ENCODE results near the gene USH2A.

DNA sequence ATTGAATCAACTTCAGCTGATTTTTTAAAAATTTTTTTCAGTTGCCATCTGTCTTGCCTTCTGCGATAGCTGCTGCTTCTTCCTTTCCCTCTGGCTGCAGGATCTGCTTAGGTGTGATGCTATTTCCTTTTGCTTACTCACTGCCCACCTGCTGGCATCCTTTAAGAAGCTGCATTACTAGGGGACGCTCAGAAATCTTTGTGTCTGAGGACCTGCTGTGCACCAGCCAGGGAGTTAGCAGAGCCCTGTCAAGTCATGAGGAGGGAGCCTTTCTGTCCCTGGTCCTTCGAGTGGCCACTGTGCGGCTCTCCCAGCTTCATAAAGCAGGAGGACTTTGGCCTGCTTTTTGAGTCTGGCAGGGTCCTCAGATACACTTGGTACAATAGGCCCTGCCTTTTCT, 327.8 kb downstream of the USH2A start:
- TF ChIP-seq EP300 (IDR thresholded peaks at IDR 0.05; ENCODE audit: borderline replicate concordance in 1 of 2, low read depth in 1 of 2, low read length in 1 of 2) (no peak), POLR2AphosphoS5 (IDR thresholded peaks at IDR 0.05; ENCODE audit: low read depth, low read length) (no peak), CHD2 (IDR thresholded peaks at IDR 0.05; ENCODE audit: low read length, partially characterized antibody) (no peak), RFX5 (IDR thresholded peaks at IDR 0.05; ENCODE audit: low read length) (no peak)
- TF ChIP-seq, protein P1, sequence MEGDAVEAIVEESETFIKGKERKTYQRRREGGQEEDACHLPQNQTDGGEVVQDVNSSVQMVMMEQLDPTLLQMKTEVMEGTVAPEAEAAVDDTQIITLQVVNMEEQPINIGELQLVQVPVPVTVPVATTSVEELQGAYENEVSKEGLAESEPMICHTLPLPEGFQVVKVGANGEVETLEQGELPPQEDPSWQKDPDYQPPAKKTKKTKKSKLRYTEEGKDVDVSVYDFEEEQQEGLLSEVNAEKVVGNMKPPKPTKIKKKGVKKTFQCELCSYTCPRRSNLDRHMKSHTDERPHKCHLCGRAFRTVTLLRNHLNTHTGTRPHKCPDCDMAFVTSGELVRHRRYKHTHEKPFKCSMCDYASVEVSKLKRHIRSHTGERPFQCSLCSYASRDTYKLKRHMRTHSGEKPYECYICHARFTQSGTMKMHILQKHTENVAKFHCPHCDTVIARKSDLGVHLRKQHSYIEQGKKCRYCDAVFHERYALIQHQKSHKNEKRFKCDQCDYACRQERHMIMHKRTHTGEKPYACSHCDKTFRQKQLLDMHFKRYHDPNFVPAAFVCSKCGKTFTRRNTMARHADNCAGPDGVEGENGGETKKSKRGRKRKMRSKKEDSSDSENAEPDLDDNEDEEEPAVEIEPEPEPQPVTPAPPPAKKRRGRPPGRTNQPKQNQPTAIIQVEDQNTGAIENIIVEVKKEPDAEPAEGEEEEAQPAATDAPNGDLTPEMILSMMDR (IDR thresholded peaks at IDR 0.05): no peak
